H1 (cell line): ENCODE data around the gene E2F3. TPM values are rescaled to one million over a fixed set of nuclear protein-coding genes. Genes with fewer than 3 reads are reported as not detected.

ENCODE experiments used
- polyA plus RNA-seq, 7 experiments: library from polyadenylated mRNA; depleted of rRNA in 3 of 7; stranded (reverse) in 5 of 7; unstranded in 2 of 7; fragments of >200 nt in 5 of 7; fragments of 200-250 nt in 2 of 7; gene quantifications; 1 replicate in 5 of 7; 2 replicates in 1 of 7; 4 replicates in 1 of 7; pipeline versions ENCODE4 v1.2.1 to v1.2.3, GENCODE V29; 2011 to 2013; ENCODE audit warnings: missing spikeins in 2 of 7, mixed read lengths in 2 of 7
- total RNA-seq: library from RNA; stranded (reverse); fragmentation: NEBNext Ultra II Directional; extraction: Animal tissue kit (Norgen Biotek cat#: 25700); gene quantifications from 2 replicates; pipeline ENCODE4 v1.2.1, GENCODE V29; 2021
- TF ChIP-seq, protein P1 (sequence below), 3 experiments: IDR thresholded peaks; 1 replicate in 2 of 3; 2 replicates in 1 of 3; pipeline versions ENCODE4 v1.5.1 to v1.6.1; 2011; ENCODE audit warnings: low read length in 3 of 3, mild to moderate bottlenecking in 3 of 3, inconsistent platforms in 2 of 3, low read depth in 1 of 3, moderate library complexity in 1 of 3; ENCODE audit not compliant: insufficient read depth in 1 of 3; ENCODE audit errors: control extremely low read depth in 1 of 3

The E2F3 gene
- total and polyA plus RNA-seq, 2 of the 8 experiments (the other 6 are each of a cell fraction or from before 2014, with no cell fraction given) = 14.9 to 42.2 TPM

GRCh38 chr6:20400456-20401204 lies 1.0 kb upstream of the E2F3 start (continued):
- TF ChIP-seq, protein P1, sequence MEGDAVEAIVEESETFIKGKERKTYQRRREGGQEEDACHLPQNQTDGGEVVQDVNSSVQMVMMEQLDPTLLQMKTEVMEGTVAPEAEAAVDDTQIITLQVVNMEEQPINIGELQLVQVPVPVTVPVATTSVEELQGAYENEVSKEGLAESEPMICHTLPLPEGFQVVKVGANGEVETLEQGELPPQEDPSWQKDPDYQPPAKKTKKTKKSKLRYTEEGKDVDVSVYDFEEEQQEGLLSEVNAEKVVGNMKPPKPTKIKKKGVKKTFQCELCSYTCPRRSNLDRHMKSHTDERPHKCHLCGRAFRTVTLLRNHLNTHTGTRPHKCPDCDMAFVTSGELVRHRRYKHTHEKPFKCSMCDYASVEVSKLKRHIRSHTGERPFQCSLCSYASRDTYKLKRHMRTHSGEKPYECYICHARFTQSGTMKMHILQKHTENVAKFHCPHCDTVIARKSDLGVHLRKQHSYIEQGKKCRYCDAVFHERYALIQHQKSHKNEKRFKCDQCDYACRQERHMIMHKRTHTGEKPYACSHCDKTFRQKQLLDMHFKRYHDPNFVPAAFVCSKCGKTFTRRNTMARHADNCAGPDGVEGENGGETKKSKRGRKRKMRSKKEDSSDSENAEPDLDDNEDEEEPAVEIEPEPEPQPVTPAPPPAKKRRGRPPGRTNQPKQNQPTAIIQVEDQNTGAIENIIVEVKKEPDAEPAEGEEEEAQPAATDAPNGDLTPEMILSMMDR (IDR thresholded peaks at IDR 0.05; ENCODE audit: control extremely low read depth in 1 of 3, insufficient read depth in 1 of 3, low read depth in 1 of 3, low read length in 3 of 3) = peak in 1 of 3 experiments; percentile 35; a peak in 2 of 4 replicates
